HG03139 (cell line): ENCODE data around the gene CCDC88B.

ENCODE experiments used
- ATAC-seq: cut with Tn5 transposase; IDR thresholded peaks from one replicate; pipeline ENCODE4 v1.9.1; 2021; ENCODE audit not compliant: unreplicated experiment

CCDC88B gene

DNA sequence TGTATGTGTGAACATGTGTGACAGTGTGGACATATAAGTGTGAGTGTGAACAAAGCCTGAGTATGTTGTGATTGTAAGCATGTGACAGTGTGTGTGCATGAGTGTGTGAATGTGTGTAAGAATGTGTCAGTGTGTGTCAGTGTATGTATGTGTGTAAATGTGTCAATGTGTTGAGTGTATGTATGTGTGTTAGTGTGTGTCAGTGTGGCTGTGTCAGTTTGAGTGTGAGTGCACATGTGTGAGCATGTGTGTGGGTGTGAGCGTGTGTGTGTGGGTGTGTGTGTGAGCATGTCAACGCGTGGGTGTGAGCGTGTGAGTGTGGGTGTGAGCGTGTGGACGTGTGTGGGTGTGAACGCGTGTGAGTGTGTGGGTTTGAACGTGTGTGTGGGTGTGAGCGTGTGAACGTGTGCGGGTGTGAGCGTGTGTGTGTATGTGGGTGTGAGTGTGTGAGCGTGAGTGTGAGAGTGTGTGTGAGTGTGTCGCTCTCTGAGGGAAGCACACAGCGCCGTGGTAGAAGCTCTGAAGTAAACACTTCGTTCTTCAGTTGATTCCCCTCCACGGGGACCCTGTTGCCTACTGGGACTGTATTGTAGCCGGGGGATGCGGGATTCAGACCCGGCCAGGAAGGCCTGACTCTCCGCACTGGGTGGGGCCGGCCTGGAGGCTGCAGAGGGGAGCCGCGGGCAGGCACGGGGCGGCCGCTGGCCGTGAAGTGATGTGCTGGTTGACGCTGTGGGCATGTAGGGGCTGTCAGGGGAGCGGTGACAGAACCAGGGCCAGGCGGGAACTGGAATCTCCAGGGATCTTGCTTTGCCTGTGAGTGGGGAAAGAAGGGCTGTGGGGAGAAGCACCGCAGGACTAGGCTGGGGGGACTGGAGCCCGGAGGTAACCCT is 40.1 kb downstream of the CCDC88B start:
- no peak for ATAC-seq

DNA sequence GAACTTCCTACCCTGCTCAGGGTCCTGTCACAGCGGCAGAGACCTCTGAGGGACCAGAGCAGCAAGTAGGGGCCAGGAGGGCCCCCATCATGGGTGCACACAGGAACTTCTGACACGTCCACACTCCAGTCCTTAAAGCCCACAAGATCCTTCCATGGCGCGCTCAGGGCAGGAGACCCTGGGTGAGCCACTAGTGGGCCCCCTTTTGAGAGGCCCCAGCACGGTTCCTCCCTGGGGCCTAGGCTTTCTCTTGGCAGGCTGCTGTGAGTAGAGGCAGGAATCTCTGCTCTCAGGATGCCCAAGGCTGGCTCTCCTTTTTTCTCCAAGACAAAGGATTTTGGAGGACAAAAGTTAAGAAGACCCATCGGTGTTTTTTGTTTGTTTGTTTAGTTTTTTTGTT is 41.3 kb downstream of the CCDC88B start:
- ATAC-seq: no peak

DNA sequence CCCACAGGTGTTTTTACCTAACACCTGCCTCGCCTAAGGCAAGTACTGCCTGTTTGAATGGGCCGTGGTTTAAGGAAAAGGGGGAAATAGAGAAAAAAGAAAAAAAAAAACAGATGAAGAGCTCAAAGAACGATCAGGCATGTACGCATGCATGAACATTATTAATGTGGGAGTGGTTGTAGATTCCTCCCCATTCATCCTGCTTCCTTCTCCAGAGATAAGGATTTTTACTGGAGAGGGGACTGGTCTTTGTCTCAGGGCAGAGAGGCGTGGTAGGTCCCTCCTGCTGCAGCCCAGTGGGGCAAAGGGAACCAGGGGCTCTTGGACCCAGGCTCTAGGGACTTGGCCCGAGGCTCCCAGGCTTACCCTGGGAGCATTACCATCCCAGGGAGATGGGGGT is 42.0 kb downstream of the CCDC88B start:
- no peak for ATAC-seq

DNA sequence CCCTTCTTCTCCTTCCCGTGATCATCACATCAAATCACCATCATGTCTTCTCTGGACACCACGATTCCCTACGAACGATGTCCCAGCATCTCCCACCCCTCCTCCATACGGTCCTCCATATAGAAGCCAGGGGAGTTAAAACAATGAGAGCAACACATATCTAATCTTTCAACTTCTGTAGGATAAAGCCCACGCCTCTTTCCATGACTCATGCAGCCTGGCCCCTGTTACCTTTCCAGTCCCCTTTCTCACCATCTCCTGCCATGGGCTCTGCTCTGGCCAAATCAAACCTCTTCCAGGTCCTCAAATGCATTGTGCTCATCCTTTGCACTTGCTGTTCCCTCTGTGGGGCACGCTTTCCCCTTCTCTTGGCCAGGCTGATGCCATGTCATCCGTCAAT is 42.6 kb downstream of the CCDC88B start:
- ATAC-seq: no peak

DNA sequence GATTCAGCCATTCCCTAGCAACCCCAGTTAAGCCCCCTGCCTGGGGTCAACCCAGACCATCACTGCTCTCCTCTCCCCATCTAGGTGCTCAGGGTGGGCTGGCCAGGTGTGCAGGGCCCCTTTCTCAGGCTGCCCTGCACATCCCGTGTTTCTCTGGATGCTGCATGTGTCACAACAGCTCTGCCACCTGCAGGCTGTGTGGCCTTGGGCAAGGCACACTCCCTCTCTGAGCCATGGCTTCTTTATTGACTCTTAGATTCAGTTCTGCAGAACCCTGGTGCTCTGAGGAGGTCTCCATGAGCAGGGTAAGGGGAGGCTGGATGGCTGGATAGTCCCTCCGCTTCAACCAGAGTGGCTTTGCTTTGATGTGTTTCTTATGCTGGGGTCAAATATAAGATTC is 43.6 kb downstream of the CCDC88B start:
- no peak for ATAC-seq

DNA sequence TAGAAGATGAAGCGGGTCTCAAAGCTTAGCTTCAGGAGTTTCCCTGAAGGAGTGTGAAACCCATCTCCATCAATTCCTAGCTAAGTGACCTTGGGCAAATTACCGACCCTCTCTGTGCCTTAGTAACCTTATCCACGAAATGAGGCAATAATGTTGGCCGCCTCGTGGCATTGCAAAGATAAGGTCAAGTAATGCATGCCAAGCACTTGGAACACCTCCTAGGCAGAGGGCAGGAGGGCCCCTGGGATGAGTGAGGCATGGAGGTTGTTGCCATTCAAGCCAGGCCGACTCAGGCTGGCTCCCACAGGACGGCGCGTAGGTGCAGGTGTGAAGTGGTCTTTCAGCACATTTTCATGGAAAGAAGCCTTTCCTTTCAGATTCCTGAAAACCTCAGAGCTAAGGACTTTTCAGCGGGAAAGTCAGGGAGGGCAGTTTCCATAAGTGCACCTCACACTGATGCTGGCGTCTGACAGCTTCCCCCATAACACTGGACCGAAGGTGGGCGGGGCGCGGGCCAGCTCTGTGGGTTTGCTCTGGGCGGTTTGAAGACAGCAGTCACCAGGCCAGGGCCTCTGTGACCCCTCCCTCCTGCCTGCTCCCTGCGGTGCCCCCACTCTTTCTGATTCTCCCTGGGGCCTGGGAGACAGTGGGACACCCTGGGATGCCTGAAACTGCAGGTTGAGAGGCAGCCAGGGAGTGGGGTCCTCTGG is 44.2 kb downstream of the CCDC88B start:
- no peak for ATAC-seq

DNA sequence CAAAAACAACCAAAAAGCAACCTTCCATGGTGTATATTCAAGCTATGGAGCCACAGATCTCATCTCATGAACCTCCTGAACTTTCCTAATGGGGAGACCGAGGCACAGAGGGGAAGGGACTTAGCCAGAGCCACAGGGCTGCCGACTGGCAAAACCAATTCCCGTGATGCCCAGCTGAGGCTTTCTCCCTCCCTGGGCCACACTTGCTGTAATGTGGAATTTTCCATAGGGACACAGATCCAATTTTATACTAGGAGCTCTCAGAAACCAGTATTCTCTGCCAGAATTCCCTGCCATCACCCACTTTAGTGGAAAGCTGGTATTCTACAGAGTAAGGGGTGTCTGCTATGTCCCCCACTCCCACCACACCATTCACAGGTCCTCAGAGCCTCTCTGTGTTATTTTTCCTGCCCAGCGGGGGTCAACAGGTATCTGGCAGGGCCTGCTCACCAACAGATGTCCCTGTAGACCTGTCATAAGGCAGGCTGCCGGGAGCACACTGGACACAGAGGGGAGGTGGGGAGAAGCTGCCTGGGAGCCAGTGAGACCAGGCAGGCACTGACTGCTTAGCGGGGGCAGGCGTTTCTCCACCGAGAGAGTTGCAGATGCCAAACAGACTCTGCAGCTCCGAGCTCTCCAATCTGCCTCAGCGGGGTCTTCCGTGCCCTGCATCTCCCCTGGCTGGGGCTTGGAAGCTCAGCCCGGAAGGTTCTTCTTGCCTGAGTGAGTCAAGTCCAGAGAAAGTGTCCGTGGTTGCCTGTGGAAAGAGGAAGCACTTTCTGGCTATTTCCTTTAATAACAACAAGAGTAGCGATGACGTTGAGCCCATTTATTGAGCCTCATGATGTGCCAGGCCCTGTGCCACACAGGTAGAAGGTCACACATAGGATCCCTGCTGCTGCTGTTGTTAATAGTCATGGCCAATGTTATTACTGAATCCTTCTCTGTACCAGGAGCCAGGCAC is 45.3 kb downstream of the CCDC88B start:
- no peak for ATAC-seq

DNA sequence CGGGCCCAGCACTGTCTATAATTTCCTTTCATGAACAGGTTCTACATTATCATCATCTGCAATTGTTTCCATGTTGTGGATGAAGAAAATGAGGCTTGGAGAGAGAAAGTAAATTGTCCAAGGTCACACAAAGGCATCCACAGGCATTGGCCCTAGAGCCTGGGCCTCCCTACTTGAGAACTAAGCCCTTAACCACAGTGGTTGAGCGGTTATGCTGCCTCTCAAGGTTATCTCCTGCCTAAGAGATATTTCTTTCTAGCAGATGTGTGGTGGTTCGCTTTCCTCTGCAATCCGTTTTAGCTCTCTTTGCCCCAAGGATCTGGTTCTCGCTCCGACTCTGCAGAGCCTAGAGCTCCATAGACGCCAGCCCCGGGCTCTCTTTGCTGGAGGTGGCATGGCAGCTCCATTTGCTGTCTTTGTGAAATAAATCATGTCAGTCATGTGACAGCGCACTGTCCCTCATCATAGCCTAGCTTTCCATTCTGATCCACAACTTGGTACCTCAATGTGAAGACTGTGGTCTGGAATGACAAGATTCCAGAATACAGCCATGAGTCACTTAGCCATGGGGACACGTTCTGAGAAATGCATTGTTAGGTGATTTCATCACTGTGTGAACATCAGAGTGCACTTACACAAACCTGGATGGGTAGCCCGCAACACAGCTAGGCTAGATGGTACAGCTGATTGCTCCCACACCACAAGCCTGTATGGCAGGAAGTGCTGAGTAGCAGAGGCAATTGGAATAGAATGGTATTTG is 46.1 kb downstream of the CCDC88B start:
- ATAC-seq: no peak

DNA sequence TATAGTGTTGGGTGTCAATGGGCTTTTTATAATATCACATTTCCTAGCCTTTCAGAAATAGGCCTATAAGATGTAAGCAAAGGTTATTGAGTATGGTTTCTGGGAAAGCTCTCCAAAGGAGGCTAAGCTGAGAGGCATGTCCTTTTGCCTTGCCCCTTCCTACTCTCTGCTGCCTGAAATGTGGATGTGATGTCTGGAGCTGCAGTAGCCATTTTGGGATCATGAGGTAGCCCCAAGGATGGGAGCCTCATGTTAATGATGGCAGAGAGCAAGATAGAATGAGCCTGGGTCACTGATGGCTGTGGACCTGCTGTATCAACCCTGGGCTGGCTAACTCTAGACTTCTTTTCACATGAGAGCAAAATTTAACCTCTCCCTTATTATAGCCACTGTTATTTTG is 47.9 kb downstream of the CCDC88B start:
- ATAC-seq: no peak

DNA sequence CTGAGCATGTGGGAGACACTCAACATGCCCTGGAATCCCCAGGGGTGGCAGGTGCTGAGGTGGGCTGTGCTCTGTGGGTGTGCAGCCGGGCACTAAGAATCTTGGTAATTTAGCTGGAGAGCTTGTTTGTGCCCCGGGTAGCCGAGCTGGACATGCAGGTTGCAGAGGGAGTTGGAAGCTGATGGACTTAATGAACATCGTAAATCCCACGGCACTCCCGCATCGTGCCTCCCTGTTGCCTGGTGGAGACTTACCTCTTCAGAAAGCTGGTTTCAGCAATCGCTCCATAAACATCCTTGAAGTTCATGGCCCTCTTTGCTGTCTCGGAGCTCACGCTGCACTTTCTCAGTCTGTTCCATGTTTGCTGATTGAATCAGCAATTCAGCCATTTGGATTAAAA is 48.9 kb downstream of the CCDC88B start:
- ATAC-seq: no peak

DNA sequence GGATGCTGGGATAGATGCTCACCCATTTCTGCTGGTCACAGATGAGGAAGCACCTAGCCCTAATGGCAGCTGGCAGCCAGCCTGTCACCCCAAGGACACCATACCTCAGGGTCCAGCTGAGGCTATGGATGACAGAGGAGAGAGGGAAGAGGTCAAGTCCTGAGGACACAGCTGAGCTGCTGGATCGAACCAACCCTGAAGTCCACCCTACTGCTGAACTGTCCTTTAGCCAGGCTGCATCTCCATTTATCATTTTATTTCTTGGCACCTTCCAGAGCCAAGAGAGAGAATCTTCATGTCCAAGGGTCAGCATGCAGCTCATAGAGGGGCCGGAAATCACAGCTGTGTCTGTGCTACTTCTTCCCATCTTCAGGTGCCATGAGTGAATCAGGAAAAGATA is 49.8 kb downstream of the CCDC88B start:
- no peak for ATAC-seq

DNA sequence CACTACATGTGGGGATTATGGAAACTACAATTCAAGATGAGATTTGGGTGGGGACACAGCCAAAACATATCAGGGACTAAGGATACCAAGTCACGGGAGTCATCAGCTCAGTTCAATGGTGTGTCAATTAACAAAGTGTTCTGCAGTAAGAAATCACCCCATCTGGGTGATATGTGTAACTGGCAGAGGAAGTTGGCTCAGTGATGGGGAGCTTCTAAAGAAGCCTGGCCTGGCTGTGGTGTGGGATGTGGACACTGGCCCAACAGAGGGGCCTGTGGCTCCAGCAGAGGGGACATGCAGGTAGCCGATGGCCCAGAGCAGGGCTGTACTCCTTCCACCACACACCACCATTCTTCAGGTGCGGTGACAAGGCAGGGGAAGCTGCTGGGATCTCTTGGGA is 50.6 kb downstream of the CCDC88B start:
- ATAC-seq: no peak

DNA sequence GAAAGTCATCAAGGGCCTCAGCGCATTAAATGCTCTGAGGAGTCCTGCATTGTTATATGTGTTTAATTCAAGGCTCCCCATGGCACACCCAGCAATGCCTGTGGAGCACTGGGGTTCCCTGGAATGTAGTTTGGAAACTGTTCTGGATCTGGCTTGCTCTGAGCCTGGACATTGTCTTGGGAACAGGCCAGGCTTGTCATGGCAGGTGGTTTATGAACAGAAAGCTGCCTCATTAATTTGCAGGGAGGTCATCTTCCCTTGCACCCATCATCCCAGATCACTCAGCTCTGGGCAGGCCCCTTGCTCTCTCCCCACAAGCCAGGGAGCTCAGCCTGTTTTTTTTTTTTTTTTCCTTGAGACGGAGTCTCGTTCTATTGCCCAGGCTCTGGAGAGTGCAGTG is 51.8 kb downstream of the CCDC88B start:
- ATAC-seq: no peak

DNA sequence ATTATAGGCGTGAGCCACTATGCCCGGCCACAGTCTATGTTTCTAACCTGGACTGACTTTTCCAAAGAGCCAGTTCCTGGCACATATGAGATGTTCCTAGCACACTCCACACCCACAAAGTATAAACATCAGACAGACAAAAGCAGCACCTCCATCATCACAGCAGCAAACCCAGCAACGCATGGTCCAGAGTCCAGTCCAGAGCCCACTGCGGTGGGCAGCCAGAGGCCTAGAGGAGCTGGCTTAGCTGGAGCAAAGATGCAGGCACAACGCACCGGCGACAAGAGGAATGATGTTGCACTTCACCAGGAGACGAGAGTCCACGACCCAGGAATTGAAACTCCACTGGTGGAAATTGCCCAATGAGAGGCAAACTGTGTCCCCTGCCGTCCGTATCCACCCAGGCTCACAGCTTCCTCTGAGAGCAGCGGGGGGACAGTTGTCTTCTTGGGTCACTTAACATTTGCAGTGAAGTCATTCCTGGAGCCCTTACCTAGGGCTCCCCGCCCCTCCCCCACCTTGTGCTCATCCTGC is 55.6 kb downstream of the CCDC88B start:
- no peak for ATAC-seq

DNA sequence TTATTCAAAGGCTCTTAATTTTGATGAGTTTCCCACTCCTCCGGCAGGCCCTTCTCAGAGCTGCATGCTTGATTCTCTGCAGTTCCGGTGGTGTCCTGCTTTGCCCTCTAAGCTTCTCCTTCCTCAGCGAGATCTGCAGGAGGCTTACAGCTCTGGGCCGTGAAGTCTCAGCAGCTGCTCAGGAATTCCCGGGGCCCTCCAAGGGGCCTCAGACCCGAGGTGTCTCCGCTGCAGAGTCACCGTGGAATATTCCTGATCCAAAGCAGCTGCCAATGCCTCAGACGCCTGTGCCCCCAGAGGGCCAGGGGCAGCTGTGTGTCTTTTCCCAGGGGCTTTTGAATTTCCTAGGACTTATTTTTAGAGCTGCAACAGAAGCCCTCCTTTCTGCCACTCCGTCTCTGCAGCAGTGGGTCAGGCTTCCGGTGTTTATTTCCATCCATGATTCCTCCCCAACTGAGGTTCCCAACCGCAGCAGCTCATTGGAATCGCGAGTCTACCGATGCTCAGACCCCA is 56.1 kb downstream of the CCDC88B start:
- no peak for ATAC-seq

DNA sequence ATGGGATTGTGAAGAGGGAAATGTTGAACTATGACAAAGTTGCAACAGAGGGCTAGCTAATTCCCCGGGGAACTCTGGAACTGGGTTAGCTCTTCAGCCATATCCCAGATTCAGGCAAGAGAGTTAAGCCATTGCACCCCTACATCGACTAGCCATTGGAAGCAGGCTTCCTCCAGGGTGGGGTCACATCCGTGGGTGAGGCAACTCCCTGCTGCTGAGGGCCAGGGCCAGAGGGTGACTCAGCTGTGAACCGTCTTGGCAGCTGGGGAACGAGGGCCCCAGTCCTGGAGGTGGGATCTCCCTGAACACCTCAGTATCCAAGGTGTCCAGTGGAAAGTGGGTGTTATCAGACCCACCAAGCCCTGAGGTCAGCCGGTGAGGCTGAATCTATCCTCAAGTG is 60.1 kb downstream of the CCDC88B start:
- ATAC-seq: no peak

DNA sequence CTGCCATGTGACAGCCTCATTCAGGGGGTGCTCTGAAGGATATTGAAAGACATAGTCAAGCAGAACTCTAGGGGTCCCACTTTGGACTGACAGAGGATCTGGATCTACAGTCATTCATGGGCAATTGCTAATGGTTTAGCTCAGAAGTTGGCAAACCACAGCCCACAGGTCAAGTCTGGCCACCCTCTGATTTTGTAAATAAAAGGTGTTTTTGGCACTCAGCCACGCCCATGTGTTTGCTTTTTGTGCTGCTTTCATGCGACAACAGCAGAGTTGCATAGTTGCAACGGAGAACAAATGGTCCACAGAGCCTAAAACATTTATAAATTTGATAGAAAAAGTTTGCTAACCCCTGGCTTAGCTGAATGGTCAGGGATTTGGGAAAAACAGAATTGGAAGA is 60.7 kb downstream of the CCDC88B start:
- ATAC-seq: no peak

DNA sequence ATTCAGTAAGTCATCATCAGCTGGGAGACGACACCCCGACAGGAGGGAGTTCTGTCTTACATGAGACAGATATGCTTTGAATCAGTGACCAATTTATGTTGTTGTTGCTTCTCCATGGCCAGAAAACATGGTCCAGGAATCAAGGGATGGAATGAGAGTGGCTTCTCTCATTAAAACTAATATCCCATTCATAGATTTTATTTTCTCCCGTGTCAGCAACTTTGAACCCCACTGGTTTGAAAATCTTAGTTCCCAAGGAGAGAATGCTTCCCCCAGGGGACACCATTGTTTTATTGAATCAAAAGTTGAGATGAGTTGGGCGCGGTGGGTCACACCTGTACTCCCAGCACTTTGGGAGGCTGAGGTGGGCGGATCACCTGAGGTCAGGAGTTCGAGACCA is 61.8 kb downstream of the CCDC88B start:
- no peak for ATAC-seq

DNA sequence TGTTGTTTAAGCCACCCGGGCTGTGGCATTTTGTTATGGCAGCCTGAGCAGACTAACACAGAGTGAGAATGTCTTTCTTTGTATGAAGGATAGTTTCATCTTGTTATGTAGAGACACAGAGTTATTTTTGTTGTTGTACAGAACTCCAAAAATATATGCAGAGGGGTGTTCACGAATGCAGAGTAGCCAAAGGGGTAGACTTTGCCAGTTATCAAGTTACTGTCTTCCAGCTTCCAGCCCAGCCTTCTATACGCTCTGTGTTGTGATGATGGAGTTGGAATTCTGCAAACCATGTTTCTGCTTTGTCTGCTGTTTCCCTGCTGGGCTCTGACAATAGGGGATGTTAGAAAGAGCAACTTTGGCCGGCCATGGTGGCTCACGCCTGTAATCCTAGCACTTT is 63.1 kb downstream of the CCDC88B start:
- no peak for ATAC-seq
